GM23338 (cell line): Measurements from ENCODE around the gene PAQR5. TPM values are rescaled to one million over a fixed set of nuclear protein-coding genes. Genes with fewer than 3 reads are reported as not detected.

Experiments used
- ATAC-seq: fragments of 200-7000 bp; cut with Tn5 transposase; 3 replicates; pipeline ENCODE4 v1.9.1; 2020
- DNase-seq: peaks from one replicate; pipeline ENCODE4 v3.0.0-alpha.2; 2015; ENCODE audit warnings: low spot score
- H2AFZ ChIP-seq: fragments of 200-600 bp; sonication (generic); 2 replicates; pipeline ENCODE4 v1.8.0; 2016; ENCODE audit warnings: antibody characterized with exemption, mild to moderate bottlenecking, moderate library complexity
- H3F3A ChIP-seq: fragments of 200-600 bp; sonication (generic); replicated peaks from 2 replicates; pipeline ENCODE4 v1.8.0; 2017; ENCODE audit warnings: antibody characterized with exemption, mixed run types, low read depth
- H3K27ac ChIP-seq: fragments of 200-600 bp; sonication (generic); 2 replicates; pipeline ENCODE4 v1.6.1; 2016; ENCODE audit warnings: low read depth
- H3K27me3 ChIP-seq: fragments of 200-600 bp; sonication (generic); 2 replicates; pipeline ENCODE4 v1.8.0; 2016; ENCODE audit warnings: mild to moderate bottlenecking, mixed run types, moderate library complexity; ENCODE audit not compliant: insufficient read depth
- H3K36me3 ChIP-seq: fragments of 200-600 bp; sonication (generic); 2 replicates; pipeline ENCODE4 v1.8.0; 2016; ENCODE audit warnings: mild to moderate bottlenecking; ENCODE audit not compliant: insufficient read depth
- H3K4me1 ChIP-seq: fragments of 200-600 bp; sonication (generic); 2 replicates; pipeline ENCODE4 v1.8.0; 2016; ENCODE audit warnings: mild to moderate bottlenecking, moderate library complexity; ENCODE audit not compliant: insufficient read depth
- H3K4me2 ChIP-seq: fragments of 200-600 bp; sonication (generic); 2 replicates; pipeline ENCODE4 v1.7.1; 2017; ENCODE audit warnings: mixed run types
- H3K4me3 ChIP-seq: fragments of 200-600 bp; sonication (generic); 2 replicates; pipeline ENCODE4 v1.6.1; 2016; ENCODE audit warnings: mixed run types
- H3K79me2 ChIP-seq: fragments of 200-600 bp; sonication (generic); replicated peaks from 2 replicates; pipeline ENCODE4 v1.8.0; 2017; ENCODE audit warnings: mild to moderate bottlenecking; ENCODE audit not compliant: insufficient read depth
- H3K9me2 ChIP-seq: fragments of 200-600 bp; sonication (generic); 2 replicates; pipeline ENCODE4 v1.8.0; 2017; ENCODE audit not compliant: insufficient read depth
- H4K20me1 ChIP-seq: fragments of 200-600 bp; sonication (generic); replicated peaks from 2 replicates; pipeline ENCODE4 v1.8.0; 2017; ENCODE audit warnings: mild to moderate bottlenecking; ENCODE audit not compliant: insufficient read depth
- H3K27ac Mint-ChIP-seq: 2 replicates; pipeline ENCODE4 v1.8.0; 2020; ENCODE audit warnings: inconsistent platforms, mild to moderate bottlenecking, moderate library complexity, mixed read lengths
- H3K27me3 Mint-ChIP-seq: 3 replicates; pipeline ENCODE4 v1.8.0; 2022; ENCODE audit warnings: low read depth, mild to moderate bottlenecking, moderate library complexity, mixed read lengths, inconsistent platforms; ENCODE audit not compliant: insufficient read depth, poor library complexity
- H3K36me3 Mint-ChIP-seq: 3 replicates; pipeline ENCODE4 v1.8.0; 2021; ENCODE audit warnings: low read depth, mild to moderate bottlenecking, inconsistent platforms, moderate library complexity, mixed read lengths
- H3K4me1 Mint-ChIP-seq: 3 replicates; pipeline ENCODE4 v1.8.0; 2020; ENCODE audit warnings: mild to moderate bottlenecking, inconsistent platforms, mixed read lengths
- H3K4me3 Mint-ChIP-seq: 3 replicates; pipeline ENCODE4 v1.8.0; 2021; ENCODE audit warnings: moderate library complexity, mild to moderate bottlenecking, inconsistent platforms, mixed read lengths
- H3K9me3 Mint-ChIP-seq: 3 replicates; pipeline ENCODE4 v1.8.0; 2020; ENCODE audit warnings: moderate library complexity, mild to moderate bottlenecking, inconsistent platforms, mixed read lengths
- CTCF ChIP-seq, 2 experiments: fragments of 200-600 bp in 1 of 2; sonication (generic) in 1 of 2; conservative IDR thresholded peaks; 2 replicates each; pipeline versions ENCODE4 v1.5.1 to v1.6.1; 2016 to 2017; ENCODE audit warnings: antibody characterized with exemption in 2 of 2, low read depth in 2 of 2, mild to moderate bottlenecking in 2 of 2, moderate library complexity in 1 of 2
- EZH2phosphoT487 ChIP-seq: fragments of 200-600 bp; sonication (generic); IDR thresholded peaks from one replicate; pipeline ENCODE4 v1.8.1; 2018; ENCODE audit warnings: antibody characterized with exemption; ENCODE audit not compliant: unreplicated experiment
- NANOG ChIP-seq: IDR thresholded peaks from 2 replicates; pipeline ENCODE4 v1.6.1; 2016; ENCODE audit warnings: antibody characterized with exemption, borderline replicate concordance
- REST ChIP-seq: IDR thresholded peaks from one replicate; pipeline ENCODE4 v1.6.1; 2018; ENCODE audit warnings: antibody characterized with exemption; ENCODE audit not compliant: unreplicated experiment
- STAT1 ChIP-seq: IDR thresholded peaks from one replicate; pipeline ENCODE4 v1.6.1; 2016; ENCODE audit warnings: antibody characterized with exemption; ENCODE audit not compliant: unreplicated experiment
- ZNF114 ChIP-seq: fragments of 250-450 bp; sonication (Bioruptor Pico); IDR thresholded peaks from 2 replicates; pipeline ENCODE4 v1.5.0; 2020; ENCODE audit warnings: mild to moderate bottlenecking, moderate library complexity
- ZNF331 ChIP-seq: fragments of 250-450 bp; sonication (Bioruptor Pico); IDR thresholded peaks from 2 replicates; pipeline ENCODE4 v1.5.0; 2020; ENCODE audit warnings: low read depth, mild to moderate bottlenecking, moderate library complexity
- ZNF462 ChIP-seq: fragments of 250-450 bp; sonication (Bioruptor Pico); IDR thresholded peaks from 2 replicates; pipeline ENCODE4 v1.5.0; 2020; ENCODE audit warnings: mild to moderate bottlenecking, moderate library complexity
- polyA plus RNA-seq: library from polyadenylated mRNA; unstranded; fragments of >200 nt; fragmentation: Nextera tagmentation; extraction: Ambion mirVana; gene quantifications from 2 replicates; pipeline ENCODE4 v1.2.1, GENCODE V29; 2016
- total RNA-seq: library from RNA; depleted of rRNA; stranded (reverse); fragments of >200 nt; shearing (Covaris generic); gene quantifications from 2 replicates; pipeline ENCODE4 v1.2.3, GENCODE V29; 2014

PAQR5 gene
- total and polyA plus RNA-seq, 2 experiments from 2014 or later = 8.7 to 14.5 TPM

GRCh38 chr15:69443032-69443611, 144.4 kb downstream of the PAQR5 start:
- Mint-ChIP-seq H3K9me3 (no peaks in the 10 kb centered on the region), H3K27me3 (no peaks in the 10 kb centered on the region), H3K36me3 (peaks cover 90% of the 10 kb centered on the region), H3K4me3 (no peak overlapping the region), H3K4me1 (no peaks in the 10 kb centered on the region), H3K27ac (no peak overlapping the region)
- H3K79me2 ChIP-seq = 0 out of 2 replicates have a peak, but pooled peaks cover 4% of the 10 kb centered on the region
- DNase-seq (no peak), ATAC-seq (no peak)
- H2AFZ ChIP-seq = no peak overlapping the region
- H3K36me3 ChIP-seq = peaks cover 77% of the 10 kb centered on the region
- H3K9me2 ChIP-seq = no peaks in the 10 kb centered on the region
- no peak for TF ChIP-seq ZNF462 (CRISPR knock-in tag)
- no peak for TF ChIP-seq ZNF331 (CRISPR knock-in tag)
- no peak for TF ChIP-seq REST
- no peak for TF ChIP-seq EZH2phosphoT487
- TF ChIP-seq STAT1 = no peak
- TF ChIP-seq ZNF114 = no peak
- no peak for TF ChIP-seq NANOG
- TF ChIP-seq CTCF (conservative IDR thresholded peaks at IDR 0.05; ENCODE audit: low read depth in 2 of 2) = no peak
- no peaks in the 10 kb centered on the region for H3K27me3 ChIP-seq
- H3K4me2 ChIP-seq = no peak overlapping the region
- H3F3A ChIP-seq = peaks cover 3% of the 10 kb centered on the region; the same call in 1 of the 2 replicates
- H3K27ac ChIP-seq = no peak overlapping the region
- H3K4me1 ChIP-seq = no peaks in the 10 kb centered on the region
- peaks cover 6% of the 10 kb centered on the region for H4K20me1 ChIP-seq
- no peak overlapping the region for H3K4me3 ChIP-seq
